Mucosa of stomach (tissue), 1 donor: Measurements from ENCODE around the gene ACAP3.
"Not testable (repeated sequence)": the region's sequence is repeated elsewhere in the genome, so short reads cannot be mapped to it uniquely, and the experiment has no call there.

Source experiments
- H3K27me3 ChIP-seq: one replicate; pipeline ENCODE4 v1.7.0; 2013; ENCODE audit warnings: mild to moderate bottlenecking, low read length; ENCODE audit not compliant: control insufficient read depth, insufficient read depth
- H3K36me3 ChIP-seq: one replicate; pipeline ENCODE4 v1.7.0; 2013; ENCODE audit warnings: low read length; ENCODE audit not compliant: control insufficient read depth, insufficient read depth
- H3K4me1 ChIP-seq: one replicate; pipeline ENCODE4 v1.7.0; 2013; ENCODE audit warnings: mild to moderate bottlenecking, low read length; ENCODE audit not compliant: control insufficient read depth, insufficient read depth
- H3K4me3 ChIP-seq: one replicate; pipeline ENCODE4 v1.7.0; 2013; ENCODE audit warnings: low read length
- H3K9ac ChIP-seq: one replicate; pipeline ENCODE4 v1.7.0; 2013; ENCODE audit warnings: mild to moderate bottlenecking, low read length, moderate library complexity
- H3K9me3 ChIP-seq: one replicate; pipeline ENCODE4 v1.7.0; 2013; ENCODE audit warnings: mild to moderate bottlenecking, low read length, moderate library complexity; ENCODE audit not compliant: control insufficient read depth
- donor health status: Pancreatic carcinoma.

ACAP3 gene

GRCh38 chr1:1322952-1323351 lies 15.2 kb upstream of the ACAP3 start:
- H3K9ac ChIP-seq = no peak overlapping the region
- no peaks in the 10 kb centered on the region for H3K27me3 ChIP-seq
- H3K4me1 ChIP-seq = peaks cover 39% of the 10 kb centered on the region
- no peaks in the 10 kb centered on the region for H3K9me3 ChIP-seq
- H3K36me3 ChIP-seq = no peaks in the 10 kb centered on the region
- no peak overlapping the region for H3K4me3 ChIP-seq

- H3K9me3 ChIP-seq = no peaks in the 10 kb centered on the region
- no peak overlapping the region for H3K9ac ChIP-seq
- H3K4me3 ChIP-seq = no peak overlapping the region
- no peaks in the 10 kb centered on the region for H3K36me3 ChIP-seq
- peaks cover 45% of the 10 kb centered on the region for H3K4me1 ChIP-seq
- no peaks in the 10 kb centered on the region for H3K27me3 ChIP-seq
Observed at GRCh38 chr1:1322418-1322817, 14.7 kb upstream of the ACAP3 start.

GRCh38 chr1:1321477-1321876 lies 13.7 kb upstream of the ACAP3 start:
- H3K4me3 ChIP-seq = no peak overlapping the region
- no peak overlapping the region for H3K9ac ChIP-seq
- no peaks in the 10 kb centered on the region for H3K27me3 ChIP-seq

GRCh38 chr1:1320666-1321448 lies 13.1 kb upstream of the ACAP3 start:
- Histone ChIP-seq H3K4me1 (peaks cover 40% of the 10 kb centered on the region), H3K4me3 (no peak overlapping the region), H3K27me3 (no peaks in the 10 kb centered on the region), H3K36me3 (no peaks in the 10 kb centered on the region), H3K9ac (no peak overlapping the region), H3K9me3 (no peaks in the 10 kb centered on the region)

More at GRCh38 chr1:1321477-1321876, 13.7 kb upstream of the ACAP3 start:
- peaks cover 46% of the 10 kb centered on the region for H3K4me1 ChIP-seq
- no peaks in the 10 kb centered on the region for H3K36me3 ChIP-seq
- H3K9me3 ChIP-seq = no peaks in the 10 kb centered on the region

- no peak overlapping the region for H3K4me3 ChIP-seq
- no peaks in the 10 kb centered on the region for H3K27me3 ChIP-seq
- no peaks in the 10 kb centered on the region for H3K9me3 ChIP-seq
- H3K36me3 ChIP-seq = no peaks in the 10 kb centered on the region
- no peak overlapping the region for H3K9ac ChIP-seq
- peaks cover 30% of the 10 kb centered on the region for H3K4me1 ChIP-seq
Observed at GRCh38 chr1:1319646-1319941, 11.9 kb upstream of the ACAP3 start.

- H3K4me3 ChIP-seq = no peak overlapping the region
- H3K9ac ChIP-seq = no peak overlapping the region
- no peaks in the 10 kb centered on the region for H3K9me3 ChIP-seq
- peaks cover 30% of the 10 kb centered on the region for H3K4me1 ChIP-seq
- no peaks in the 10 kb centered on the region for H3K27me3 ChIP-seq
- no peaks in the 10 kb centered on the region for H3K36me3 ChIP-seq
Observed at GRCh38 chr1:1318777-1319645, 11.3 kb upstream of the ACAP3 start.

GRCh38 chr1:1318131-1318652 lies 10.5 kb upstream of the ACAP3 start:
- Histone ChIP-seq H3K4me3 (no peak overlapping the region), H3K4me1 (peaks cover 27% of the 10 kb centered on the region), H3K27me3 (no peaks in the 10 kb centered on the region), H3K9ac (no peak overlapping the region), H3K36me3 (no peaks in the 10 kb centered on the region), H3K9me3 (no peaks in the 10 kb centered on the region)

- Histone ChIP-seq H3K9me3 (no peaks in the 10 kb centered on the region), H3K9ac (no peak overlapping the region), H3K4me1 (peaks cover 21% of the 10 kb centered on the region), H3K4me3 (no peak overlapping the region), H3K36me3 (no peaks in the 10 kb centered on the region), H3K27me3 (no peaks in the 10 kb centered on the region)
Observed at GRCh38 chr1:1317420-1317819, 9.7 kb upstream of the ACAP3 start.

GRCh38 chr1:1316199-1316598 lies 8.5 kb upstream of the ACAP3 start:
- H3K36me3 ChIP-seq, H3K9ac ChIP-seq, H3K27me3 ChIP-seq, H3K9me3 ChIP-seq, H3K4me3 ChIP-seq: not testable (repeated sequence)
- H3K4me1 ChIP-seq = peaks cover 21% of the 10 kb centered on the region

- Histone ChIP-seq H3K36me3 (peaks cover 8% of the 10 kb centered on the region), H3K4me1 (peaks cover 17% of the 10 kb centered on the region), H3K9ac (no peak overlapping the region), H3K27me3 (no peaks in the 10 kb centered on the region), H3K4me3 (no peak overlapping the region), H3K9me3 (no peaks in the 10 kb centered on the region)
Observed at GRCh38 chr1:1315435-1315954, 7.8 kb upstream of the ACAP3 start.

- peaks cover 8% of the 10 kb centered on the region for H3K36me3 ChIP-seq
- peaks cover 17% of the 10 kb centered on the region for H3K4me1 ChIP-seq
- no peaks in the 10 kb centered on the region for H3K9me3 ChIP-seq
- no peak overlapping the region for H3K9ac ChIP-seq
- no peaks in the 10 kb centered on the region for H3K27me3 ChIP-seq
- no peak overlapping the region for H3K4me3 ChIP-seq
Observed at GRCh38 chr1:1314678-1315335, 7.1 kb upstream of the ACAP3 start.

- Histone ChIP-seq H3K27me3 (no peaks in the 10 kb centered on the region), H3K9me3 (no peaks in the 10 kb centered on the region), H3K9ac (no peak overlapping the region), H3K4me3 (no peak overlapping the region), H3K4me1 (peaks cover 22% of the 10 kb centered on the region), H3K36me3 (peaks cover 8% of the 10 kb centered on the region)
Observed at GRCh38 chr1:1314237-1314586, 6.5 kb upstream of the ACAP3 start.
